ENCODE measurements around the gene PRSS50.

The PRSS50 gene

GRCh38 chr3:46690798-46691197 is 26.9 kb downstream of the PRSS50 start (continued):
- TF ChIP-seq, protein P1, sequence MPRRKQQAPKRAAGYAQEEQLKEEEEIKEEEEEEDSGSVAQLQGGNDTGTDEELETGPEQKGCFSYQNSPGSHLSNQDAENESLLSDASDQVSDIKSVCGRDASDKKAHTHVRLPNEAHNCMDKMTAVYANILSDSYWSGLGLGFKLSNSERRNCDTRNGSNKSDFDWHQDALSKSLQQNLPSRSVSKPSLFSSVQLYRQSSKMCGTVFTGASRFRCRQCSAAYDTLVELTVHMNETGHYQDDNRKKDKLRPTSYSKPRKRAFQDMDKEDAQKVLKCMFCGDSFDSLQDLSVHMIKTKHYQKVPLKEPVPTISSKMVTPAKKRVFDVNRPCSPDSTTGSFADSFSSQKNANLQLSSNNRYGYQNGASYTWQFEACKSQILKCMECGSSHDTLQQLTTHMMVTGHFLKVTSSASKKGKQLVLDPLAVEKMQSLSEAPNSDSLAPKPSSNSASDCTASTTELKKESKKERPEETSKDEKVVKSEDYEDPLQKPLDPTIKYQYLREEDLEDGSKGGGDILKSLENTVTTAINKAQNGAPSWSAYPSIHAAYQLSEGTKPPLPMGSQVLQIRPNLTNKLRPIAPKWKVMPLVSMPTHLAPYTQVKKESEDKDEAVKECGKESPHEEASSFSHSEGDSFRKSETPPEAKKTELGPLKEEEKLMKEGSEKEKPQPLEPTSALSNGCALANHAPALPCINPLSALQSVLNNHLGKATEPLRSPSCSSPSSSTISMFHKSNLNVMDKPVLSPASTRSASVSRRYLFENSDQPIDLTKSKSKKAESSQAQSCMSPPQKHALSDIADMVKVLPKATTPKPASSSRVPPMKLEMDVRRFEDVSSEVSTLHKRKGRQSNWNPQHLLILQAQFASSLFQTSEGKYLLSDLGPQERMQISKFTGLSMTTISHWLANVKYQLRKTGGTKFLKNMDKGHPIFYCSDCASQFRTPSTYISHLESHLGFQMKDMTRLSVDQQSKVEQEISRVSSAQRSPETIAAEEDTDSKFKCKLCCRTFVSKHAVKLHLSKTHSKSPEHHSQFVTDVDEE (CRISPR knock-in tag; IDR thresholded peaks at IDR 0.05): no peak
- TF ChIP-seq TCF4 (CRISPR knock-in tag; IDR thresholded peaks at IDR 0.05; ENCODE audit: borderline replicate concordance) (no peak), ARNTL (CRISPR knock-in tag; IDR thresholded peaks at IDR 0.05; ENCODE audit: borderline replicate concordance, low read depth) (no peak)

GRCh38 chr3:46685446-46685845 is 32.2 kb downstream of the PRSS50 start:
- TF ChIP-seq SNAI2 (CRISPR knock-in tag; IDR thresholded peaks at IDR 0.05): no peak
- no peak for TF ChIP-seq ARNTL (CRISPR knock-in tag; IDR thresholded peaks at IDR 0.05; ENCODE audit: borderline replicate concordance, low read depth)
- no peak for TF ChIP-seq ZFP30 (CRISPR knock-in tag; IDR thresholded peaks at IDR 0.05)
- no peak for TF ChIP-seq CSDC2 (CRISPR knock-in tag; IDR thresholded peaks at IDR 0.05)
- TF ChIP-seq, protein P2, sequence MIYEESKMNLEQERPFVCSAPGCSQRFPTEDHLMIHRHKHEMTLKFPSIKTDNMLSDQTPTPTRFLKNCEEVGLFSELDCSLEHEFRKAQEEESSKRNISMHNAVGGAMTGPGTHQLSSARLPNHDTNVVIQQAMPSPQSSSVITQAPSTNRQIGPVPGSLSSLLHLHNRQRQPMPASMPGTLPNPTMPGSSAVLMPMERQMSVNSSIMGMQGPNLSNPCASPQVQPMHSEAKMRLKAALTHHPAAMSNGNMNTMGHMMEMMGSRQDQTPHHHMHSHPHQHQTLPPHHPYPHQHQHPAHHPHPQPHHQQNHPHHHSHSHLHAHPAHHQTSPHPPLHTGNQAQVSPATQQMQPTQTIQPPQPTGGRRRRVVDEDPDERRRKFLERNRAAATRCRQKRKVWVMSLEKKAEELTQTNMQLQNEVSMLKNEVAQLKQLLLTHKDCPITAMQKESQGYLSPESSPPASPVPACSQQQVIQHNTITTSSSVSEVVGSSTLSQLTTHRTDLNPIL (CRISPR knock-in tag; IDR thresholded peaks at IDR 0.05; ENCODE audit: low read depth): no peak
- TF ChIP-seq PATZ1 (CRISPR knock-in tag; IDR thresholded peaks at IDR 0.05; ENCODE audit: borderline replicate concordance): no peak
- TF ChIP-seq ZFP3 (CRISPR knock-in tag; IDR thresholded peaks at IDR 0.05): no peak
- ATAC-seq: no peak

DNA sequence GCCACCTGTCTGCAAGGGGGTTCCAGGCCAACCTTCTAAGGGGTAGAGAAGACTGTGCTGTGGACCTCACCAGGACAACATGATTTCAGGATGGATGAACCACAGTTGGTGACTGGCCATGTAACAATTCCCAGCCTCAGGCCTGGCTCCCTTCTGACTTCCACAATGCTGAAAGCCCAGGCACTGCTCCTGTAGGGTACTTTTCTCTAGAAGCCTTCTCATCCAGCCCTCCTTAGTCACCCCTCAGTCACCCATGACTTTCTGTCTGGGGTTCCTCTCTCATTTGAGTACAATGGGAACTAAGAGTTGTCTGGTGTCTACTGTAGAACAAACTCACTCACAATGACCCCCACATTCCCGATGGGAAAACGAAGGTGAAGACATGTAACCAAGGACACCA is 32.8 kb downstream of the PRSS50 start:
- no peak for ATAC-seq

DNA sequence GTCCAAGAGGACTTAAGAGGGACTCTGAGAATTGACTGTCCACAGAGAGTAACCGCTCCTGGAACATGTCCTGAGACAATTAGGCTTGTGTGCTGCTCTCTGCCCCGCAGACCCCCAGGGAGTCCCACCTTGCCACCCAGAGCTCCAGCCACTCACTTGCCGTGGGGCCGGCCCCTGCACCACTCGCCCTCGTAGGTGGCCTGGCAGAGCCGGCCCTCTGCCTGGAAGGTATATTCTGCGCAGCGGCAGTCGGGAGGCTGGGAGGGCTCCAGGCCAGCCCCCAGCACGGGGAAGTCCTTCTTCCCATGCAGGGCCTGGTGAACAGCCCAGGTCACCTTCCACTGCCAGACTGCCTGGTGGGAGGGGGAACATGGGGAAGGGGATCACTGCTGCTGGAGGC is 34.7 kb downstream of the PRSS50 start:
- ATAC-seq: no peak
- no peak for TF ChIP-seq RARB (CRISPR knock-in tag; IDR thresholded peaks at IDR 0.05)
- TF ChIP-seq PPARA (CRISPR knock-in tag; IDR thresholded peaks at IDR 0.05; ENCODE audit: borderline replicate concordance): no peak
- no peak for TF ChIP-seq SNAI2 (CRISPR knock-in tag; IDR thresholded peaks at IDR 0.05)
- TF ChIP-seq ZFP30 (CRISPR knock-in tag; IDR thresholded peaks at IDR 0.05): no peak
- TF ChIP-seq, protein P2 (CRISPR knock-in tag; IDR thresholded peaks at IDR 0.05; ENCODE audit: low read depth): no peak
- TF ChIP-seq ZNF70 (CRISPR knock-in tag; IDR thresholded peaks at IDR 0.05): no peak
- TF ChIP-seq CSRNP3 (CRISPR knock-in tag; IDR thresholded peaks at IDR 0.05): no peak
- TF ChIP-seq POU6F1 (CRISPR knock-in tag; IDR thresholded peaks at IDR 0.05; ENCODE audit: borderline replicate concordance, low read depth): no peak
- no peak for TF ChIP-seq ESRRG (CRISPR knock-in tag; IDR thresholded peaks at IDR 0.05)
- TF ChIP-seq, protein P1 (CRISPR knock-in tag; IDR thresholded peaks at IDR 0.05): no peak

More for the DNA sequence above, 32.8 kb downstream of the PRSS50 start:
- TF ChIP-seq POU6F1 (CRISPR knock-in tag; IDR thresholded peaks at IDR 0.05; ENCODE audit: borderline replicate concordance, low read depth) (no peak), ZFP3 (CRISPR knock-in tag; IDR thresholded peaks at IDR 0.05) (no peak), ZC3H10 (CRISPR knock-in tag; IDR thresholded peaks at IDR 0.05) (no peak), ZNF70 (CRISPR knock-in tag; IDR thresholded peaks at IDR 0.05) (no peak), SNAI2 (CRISPR knock-in tag; IDR thresholded peaks at IDR 0.05) (no peak), ISL1 (CRISPR knock-in tag; IDR thresholded peaks at IDR 0.05) (no peak), BACH2 (CRISPR knock-in tag; IDR thresholded peaks at IDR 0.05; ENCODE audit: borderline replicate concordance) (no peak), TOX (CRISPR knock-in tag; IDR thresholded peaks at IDR 0.05; ENCODE audit: borderline replicate concordance) (no peak), TCF4 (CRISPR knock-in tag; IDR thresholded peaks at IDR 0.05; ENCODE audit: borderline replicate concordance) (no peak), CSDC2 (CRISPR knock-in tag; IDR thresholded peaks at IDR 0.05) (no peak), ARNTL (CRISPR knock-in tag; IDR thresholded peaks at IDR 0.05; ENCODE audit: borderline replicate concordance, low read depth) (no peak), RARB (CRISPR knock-in tag; IDR thresholded peaks at IDR 0.05) (no peak)
